ENCODE results near the gene SP100. TPM values are rescaled to one million over a fixed set of nuclear protein-coding genes. Genes with fewer than 3 reads are reported as not detected.
A peak's percentile ranks its signal among the peaks of the same experiment; 100 is the strongest.

Gene SP100
- total and polyA plus RNA-seq, 8 donors = 24.6 to 66.8 (median 37.2) TPM

- Histone ChIP-seq H3K9me3 (no peaks in the 10 kb centered on the region), H3K4me3 (no peak overlapping the region), H3K4me1 (peaks cover 28 to 39% (median 36%) of the 10 kb centered on the region in 3 donors), H3K27me3 (no peaks in the 10 kb centered on the region), H3K36me3 (no peaks in the 10 kb centered on the region), H3K27ac (no peak overlapping the region)
- 10 to 15% methylated on average over 1 of the region's 1 CpG for WGBS, 2 donors
- no peak for ATAC-seq
- no peak for DNase-seq
- intact Hi-C loops (cut with DNase I) = no loop called here
- FAIRE-seq = peak; percentile 20
- no peak for TF ChIP-seq CTCF (IDR thresholded peaks at IDR 0.05)
Observed at GRCh38 chr2:230425377-230425776, 9.4 kb downstream of the SP100 start.

GRCh38 chr2:230429513-230429912 lies 13.5 kb downstream of the SP100 start:
- no peaks in the 10 kb centered on the region for H3K9me3 ChIP-seq
- TF ChIP-seq CTCF (IDR thresholded peaks at IDR 0.05) = no peak
- no peaks in the 10 kb centered on the region for H3K36me3 ChIP-seq
- H3K4me3 ChIP-seq = no peak overlapping the region
- intact Hi-C loops (cut with DNase I) = no loop called here
- no peaks in the 10 kb centered on the region for H3K27me3 ChIP-seq
- no peak for FAIRE-seq
- no peak for DNase-seq
- ATAC-seq = no peak
- no peak overlapping the region for H3K27ac ChIP-seq
- H3K4me1 ChIP-seq = peaks cover 10 to 12% (median 11%) of the 10 kb centered on the region in 3 donors

GRCh38 chr2:230430957-230431910 lies 15.2 kb downstream of the SP100 start:
- FAIRE-seq (no peak), DNase-seq (no peak), ATAC-seq (no peak)
- H3K9me3 ChIP-seq = no peaks in the 10 kb centered on the region
- H3K27me3 ChIP-seq = no peaks in the 10 kb centered on the region
- no peak overlapping the region for H3K4me3 ChIP-seq
- no peak overlapping the region for H3K27ac ChIP-seq
- intact Hi-C loops (cut with DNase I) = no loop called here
- no peaks in the 10 kb centered on the region for H3K36me3 ChIP-seq
- WGBS, 2 donors = 79 to 86% methylated on average over 1 of the region's 1 CpG
- H3K4me1 ChIP-seq = peaks cover 0 to 1% (median under 1%) of the 10 kb centered on the region in 3 donors
- no peak for TF ChIP-seq CTCF (IDR thresholded peaks at IDR 0.05)

- H3K27me3 ChIP-seq = no peaks in the 10 kb centered on the region
- 80 to 97% methylated on average over 4 of the region's 4 CpGs for WGBS, 2 donors
- H3K4me1 ChIP-seq = peaks cover 0 to 2% (median 0%) of the 10 kb centered on the region in 3 donors
- no peaks in the 10 kb centered on the region for H3K36me3 ChIP-seq
- TF ChIP-seq CTCF (IDR thresholded peaks at IDR 0.05) = no peak
- no peak for FAIRE-seq
- H3K4me3 ChIP-seq = no peak overlapping the region
- no peak overlapping the region for H3K27ac ChIP-seq
- no peak for ATAC-seq
- intact Hi-C loops (cut with DNase I) = no loop called here
- no peak for DNase-seq
- peaks cover 0 to 7% (median 0%) of the 10 kb centered on the region in 4 donors for H3K9me3 ChIP-seq
Observed at GRCh38 chr2:230434677-230435324, 18.8 kb downstream of the SP100 start.
